Measurements from ENCODE around the gene ADNP.

GRCh38 chr20:50957798-50958614 lies 26.8 kb upstream of the ADNP start, which contains the start of gene DPM1:
- TF ChIP-seq POLR2AphosphoS5 (IDR thresholded peaks at IDR 0.05; ENCODE audit: low read length) (peak; percentile 99), EZH2 (IDR thresholded peaks at IDR 0.05; ENCODE audit: borderline replicate concordance, control insufficient read depth, low read depth, low read length) (no peak), CTCF (IDR thresholded peaks at IDR 0.05 in 2 of 3, conservative IDR thresholded peaks at IDR 0.05 in 1 of 3; ENCODE audit: control insufficient read depth in 2 of 3, extremely low read depth in 1 of 3, insufficient read depth in 1 of 3, low read depth in 3 of 3, low read length in 3 of 3) (no peak), POLR2A (IDR thresholded peaks at IDR 0.05; ENCODE audit: low read depth, low read length) (peak; percentile 99), CREM (IDR thresholded peaks at IDR 0.05; ENCODE audit: low read depth) (peak; percentile 85), SIX5 (IDR thresholded peaks at IDR 0.05; ENCODE audit: low read depth, low read length, severe bottlenecking) (no peak), RAD21 (IDR thresholded peaks at IDR 0.05; ENCODE audit: insufficient read depth, low read depth, low read length) (no peak), MAX (IDR thresholded peaks at IDR 0.05; ENCODE audit: low read depth, low read length) (no peak; the same call in 1 of the 2 replicates), RCOR1 (conservative IDR thresholded peaks at IDR 0.05; ENCODE audit: low read depth, low read length) (no peak), SKIL (IDR thresholded peaks at IDR 0.05; ENCODE audit: low read depth, poor library complexity, severe bottlenecking) (no peak), ZZZ3 (IDR thresholded peaks at IDR 0.05; ENCODE audit: control insufficient read depth, insufficient read length, low read depth) (no peak), MLLT1 (IDR thresholded peaks at IDR 0.05) (peak; percentile 76), CHD2 (IDR thresholded peaks at IDR 0.05; ENCODE audit: borderline replicate concordance, low read depth, low read length) (no peak), STAT3 (IDR thresholded peaks at IDR 0.05; ENCODE audit: low read depth, low read length) (no peak)

Measured in GM12878 (cell line).